ENCODE results near the gene ISLR. TPM values are rescaled to one million over a fixed set of nuclear protein-coding genes. Genes with fewer than 3 reads are reported as not detected.
A peak's percentile ranks its signal among the peaks of the same experiment; 100 is the strongest.

The ISLR gene
- total RNA-seq, 1 experiment from 2014 or later = 0.11 TPM

DNA sequence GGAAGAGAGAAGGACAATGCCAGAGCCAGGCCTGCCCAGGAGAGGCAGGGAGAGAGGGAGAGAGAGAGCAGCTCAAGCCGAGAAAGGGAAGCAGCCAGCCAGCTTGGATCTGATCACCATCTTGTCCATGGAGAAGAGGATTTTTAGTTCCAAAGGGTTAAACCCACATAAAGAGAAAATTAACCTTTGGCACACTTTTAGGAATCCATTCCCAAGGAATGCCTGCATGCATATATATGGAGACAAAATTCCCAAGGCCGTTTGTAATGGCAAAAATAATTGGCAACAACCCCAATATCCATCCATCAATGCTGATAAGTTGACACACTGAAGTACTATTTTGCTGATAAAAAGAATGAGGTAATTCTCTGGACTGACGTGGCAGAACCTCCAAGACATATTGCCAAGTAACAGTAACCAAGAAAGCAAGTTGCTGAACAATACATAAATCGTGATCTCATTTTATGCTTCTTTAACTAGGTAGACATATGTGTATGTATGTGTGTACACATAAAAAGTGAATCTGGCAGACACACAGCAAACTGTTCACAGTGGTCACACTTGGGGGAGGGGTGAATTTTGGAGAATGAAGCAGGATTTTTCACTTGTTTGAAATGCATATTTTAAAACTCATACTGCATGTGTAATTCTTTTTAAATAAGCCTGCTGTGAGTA is 36.6 kb downstream of the ISLR start:
- Mint-ChIP-seq H3K4me3 (no peak overlapping the region), H3K27ac (peak overlapping the region; percentile 49 to 83 (median 81); a peak in 3 of 7 replicates), H3K4me1 (peaks cover 69 to 74% of the 10 kb centered on the region in 2 experiments), H3K27me3 (ENCODE audit: low read depth) (peaks cover 44% of the 10 kb centered on the region), H3K9me3 (no peaks in the 10 kb centered on the region), H3K36me3 (ENCODE audit: insufficient read depth in 1 of 3, low read depth in 3 of 3) (peaks cover 11 to 20% (median 13%) of the 10 kb centered on the region in 3 experiments)
- no peak overlapping the region for H4K91ac ChIP-seq (ENCODE audit: insufficient read length, low read depth, low read length)
- H2AK5ac ChIP-seq (ENCODE audit: insufficient read length, low read length) = no peak overlapping the region
- H3K79me1 ChIP-seq (ENCODE audit: insufficient read depth, low read depth, low read length, poor library complexity, severe bottlenecking) = no peaks in the 10 kb centered on the region
- H3T11ph ChIP-seq (ENCODE audit: low read length) = no peak overlapping the region
- no peak for DNase-seq
- no peak overlapping the region for H2AFZ ChIP-seq (ENCODE audit: low read length)
- no CpG with 5 or more reads among the region's 4 CpGs for WGBS (ENCODE audit: extremely low coverage, insufficient read length, low lambda C conversion rate)
- H3K23ac ChIP-seq (ENCODE audit: insufficient read length, low read depth, low read length) = no peak overlapping the region
- H3K56ac ChIP-seq (ENCODE audit: insufficient read length, low read depth, low read length) = no peak overlapping the region
- H2BK5ac ChIP-seq (ENCODE audit: insufficient read length, low read length) = no peak overlapping the region
- no peaks in the 10 kb centered on the region for H3K27me3 ChIP-seq (ENCODE audit: insufficient read depth, low read length)
- H3K14ac ChIP-seq (ENCODE audit: insufficient read depth, low read length) = no peak overlapping the region
- H3K27ac ChIP-seq (ENCODE audit: insufficient read length, low read depth, low read length) = no peak overlapping the region
- H4K8ac ChIP-seq (replicated peaks; ENCODE audit: insufficient read length, low read depth, low read length) = no peak overlapping the region
- no peaks in the 10 kb centered on the region for H3K79me2 ChIP-seq (ENCODE audit: insufficient read depth, low read length)
- no peak overlapping the region for H2BK12ac ChIP-seq (ENCODE audit: insufficient read length, low read depth, low read length)
- H2BK120ac ChIP-seq (ENCODE audit: low read depth, low read length, poor library complexity, severe bottlenecking) = no peak overlapping the region
- no peak overlapping the region for H3K18ac ChIP-seq (ENCODE audit: insufficient read length, low read depth, low read length)
- H3K9ac ChIP-seq (ENCODE audit: extremely low read depth, insufficient read length, low read length) = no peak overlapping the region
- H3K23me2 ChIP-seq (ENCODE audit: insufficient read length, low read depth, low read length, poor library complexity, severe bottlenecking) = peaks cover 6% of the 10 kb centered on the region
- TF ChIP-seq, protein P1, sequence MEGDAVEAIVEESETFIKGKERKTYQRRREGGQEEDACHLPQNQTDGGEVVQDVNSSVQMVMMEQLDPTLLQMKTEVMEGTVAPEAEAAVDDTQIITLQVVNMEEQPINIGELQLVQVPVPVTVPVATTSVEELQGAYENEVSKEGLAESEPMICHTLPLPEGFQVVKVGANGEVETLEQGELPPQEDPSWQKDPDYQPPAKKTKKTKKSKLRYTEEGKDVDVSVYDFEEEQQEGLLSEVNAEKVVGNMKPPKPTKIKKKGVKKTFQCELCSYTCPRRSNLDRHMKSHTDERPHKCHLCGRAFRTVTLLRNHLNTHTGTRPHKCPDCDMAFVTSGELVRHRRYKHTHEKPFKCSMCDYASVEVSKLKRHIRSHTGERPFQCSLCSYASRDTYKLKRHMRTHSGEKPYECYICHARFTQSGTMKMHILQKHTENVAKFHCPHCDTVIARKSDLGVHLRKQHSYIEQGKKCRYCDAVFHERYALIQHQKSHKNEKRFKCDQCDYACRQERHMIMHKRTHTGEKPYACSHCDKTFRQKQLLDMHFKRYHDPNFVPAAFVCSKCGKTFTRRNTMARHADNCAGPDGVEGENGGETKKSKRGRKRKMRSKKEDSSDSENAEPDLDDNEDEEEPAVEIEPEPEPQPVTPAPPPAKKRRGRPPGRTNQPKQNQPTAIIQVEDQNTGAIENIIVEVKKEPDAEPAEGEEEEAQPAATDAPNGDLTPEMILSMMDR (conservative IDR thresholded peaks at IDR 0.05) = no peak
- no peaks in the 10 kb centered on the region for H3K9me3 ChIP-seq (ENCODE audit: control insufficient read depth, low read depth, low read length)
- H3K4me1 ChIP-seq (ENCODE audit: insufficient read depth, low read length) = peaks cover 19% of the 10 kb centered on the region; the same call in 1 of the 2 replicates
- H3K4ac ChIP-seq (ENCODE audit: low read depth, low read length) = no peak overlapping the region
- H4K20me1 ChIP-seq (ENCODE audit: control insufficient read depth, insufficient read depth, insufficient read length) = no peaks in the 10 kb centered on the region
- no peak overlapping the region for H2BK20ac ChIP-seq (ENCODE audit: low read depth, low read length, poor library complexity, severe bottlenecking)
- H4K5ac ChIP-seq (ENCODE audit: insufficient read length, low read depth, low read length) = no peak overlapping the region
- no peak overlapping the region for H3K4me2 ChIP-seq (ENCODE audit: insufficient read depth, insufficient read length, low read length)
- H2BK15ac ChIP-seq (ENCODE audit: low read depth, low read length) = no peak overlapping the region

All from H9 (cell line).